Raji (cell line): ENCODE measurements around the gene ZC3HAV1.

ENCODE experiments used
- POLR2A ChIP-seq: IDR thresholded peaks from 2 replicates; pipeline ENCODE4 v1.6.1; 2011; ENCODE audit warnings: low read depth, low read length, control low read depth; ENCODE audit not compliant: insufficient read depth

ZC3HAV1 gene

GRCh38 chr7:139116999-139117398 is 7.5 kb upstream of the ZC3HAV1 start:
- TF ChIP-seq POLR2A, result no peak

- TF ChIP-seq POLR2A, result no peak
Measured at GRCh38 chr7:139115104-139115503, 5.6 kb upstream of the ZC3HAV1 start.

- no peak for TF ChIP-seq POLR2A
Measured at GRCh38 chr7:139114585-139114984, 5.1 kb upstream of the ZC3HAV1 start.

GRCh38 chr7:139114018-139114417 is 4.5 kb upstream of the ZC3HAV1 start:
- TF ChIP-seq POLR2A, result no peak

- TF ChIP-seq POLR2A, result no peak
Measured at GRCh38 chr7:139112741-139113250, 3.3 kb upstream of the ZC3HAV1 start.

- TF ChIP-seq POLR2A, result no peak
Measured at GRCh38 chr7:139112316-139112715, 2.8 kb upstream of the ZC3HAV1 start.

- TF ChIP-seq POLR2A, result no peak
Measured at GRCh38 chr7:139111811-139112301, 2.3 kb upstream of the ZC3HAV1 start.

- no peak for TF ChIP-seq POLR2A
Measured at GRCh38 chr7:139111147-139111546, 1.6 kb upstream of the ZC3HAV1 start.

GRCh38 chr7:139109983-139110411 is 477 bp upstream of the ZC3HAV1 start:
- no peak for TF ChIP-seq POLR2A

- TF ChIP-seq POLR2A, result no peak
Measured at GRCh38 chr7:139108266-139109187, 993 bp downstream of the ZC3HAV1 start.

- no peak for TF ChIP-seq POLR2A
Measured at GRCh38 chr7:139106959-139107358, 2.6 kb downstream of the ZC3HAV1 start.

- no peak for TF ChIP-seq POLR2A
Measured at GRCh38 chr7:139105484-139105883, 4.0 kb downstream of the ZC3HAV1 start.

GRCh38 chr7:139104091-139104450 is 5.4 kb downstream of the ZC3HAV1 start:
- no peak for TF ChIP-seq POLR2A

- no peak for TF ChIP-seq POLR2A
Measured at GRCh38 chr7:139103057-139103815, 6.3 kb downstream of the ZC3HAV1 start.

GRCh38 chr7:139099172-139099947 is 10.2 kb downstream of the ZC3HAV1 start:
- TF ChIP-seq POLR2A, result no peak
